SK-N-SH treated with all-trans-retinoic acid at 6 μM for 48 hours (cell line): ENCODE data around the gene TMEM190.

Source experiments
- GLIS3 ChIP-seq: fragments of 250-450 bp; sonication (Bioruptor Pico); IDR thresholded peaks from 2 replicates; pipeline ENCODE4 v1.5.0; 2020; ENCODE audit warnings: mild to moderate bottlenecking, moderate library complexity
- ISL1 ChIP-seq: fragments of 250-450 bp; sonication (Bioruptor Pico); IDR thresholded peaks from 2 replicates; pipeline ENCODE4 v2.1.2; 2022; ENCODE audit warnings: mild to moderate bottlenecking, moderate library complexity
- OSR1 ChIP-seq: fragments of 250-450 bp; sonication (Bioruptor Pico); IDR thresholded peaks from 2 replicates; pipeline ENCODE4 v1.8.0; 2022; ENCODE audit warnings: moderate library complexity, mild to moderate bottlenecking, inconsistent platforms
- RARB ChIP-seq: fragments of 250-450 bp; sonication (Bioruptor Pico); IDR thresholded peaks from 2 replicates; pipeline ENCODE4 v1.8.0; 2021; ENCODE audit warnings: mild to moderate bottlenecking, moderate library complexity
- SNAI2 ChIP-seq: fragments of 250-450 bp; sonication (Bioruptor Pico); IDR thresholded peaks from 2 replicates; pipeline ENCODE4 v1.5.0; 2020; ENCODE audit warnings: mild to moderate bottlenecking, moderate library complexity
- ZFP30 ChIP-seq: fragments of 450-650 bp; formaldehyde crosslinking; IDR thresholded peaks from 2 replicates; pipeline ENCODE4 v1.5.0; 2022; ENCODE audit warnings: mild to moderate bottlenecking, moderate library complexity
- ZNF565 ChIP-seq: fragments of 450-650 bp; formaldehyde crosslinking; conservative IDR thresholded peaks from 2 replicates; pipeline ENCODE4 v1.5.0; 2020; ENCODE audit warnings: low read depth, mild to moderate bottlenecking, moderate library complexity
- TF ChIP-seq, protein P1 (sequence below): fragments of 250-450 bp; sonication (Bioruptor Pico); IDR thresholded peaks from 2 replicates; pipeline ENCODE4 v1.8.0; 2020; ENCODE audit warnings: mild to moderate bottlenecking, moderate library complexity, borderline replicate concordance

DNA sequence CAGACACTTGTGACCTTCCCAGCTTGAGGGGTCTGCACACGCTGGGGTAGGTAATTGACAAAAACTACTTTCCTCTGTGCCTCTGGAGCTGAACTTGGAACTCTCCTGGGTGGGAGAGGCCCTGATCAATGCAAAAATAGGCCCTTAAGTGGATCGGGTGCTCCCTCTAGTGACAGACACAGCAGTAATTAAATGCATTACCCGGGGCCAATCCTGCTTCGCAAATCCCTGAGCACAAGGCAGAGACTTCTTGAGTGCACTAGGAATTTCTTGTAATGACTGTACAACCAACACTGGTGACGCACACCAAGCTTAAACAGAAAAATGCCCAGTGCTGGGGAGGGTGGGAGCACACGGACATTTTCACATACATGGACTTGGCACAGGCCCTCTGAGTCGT lies 41.6 kb downstream of the TMEM190 start:
- TF ChIP-seq RARB (CRISPR knock-in tag) (no peak), SNAI2 (CRISPR knock-in tag) (no peak), GLIS3 (CRISPR knock-in tag) (no peak), OSR1 (CRISPR knock-in tag) (no peak), ISL1 (CRISPR knock-in tag) (no peak), ZNF565 (CRISPR knock-in tag) (no peak), ZFP30 (CRISPR knock-in tag) (no peak)
- TF ChIP-seq, protein P1, sequence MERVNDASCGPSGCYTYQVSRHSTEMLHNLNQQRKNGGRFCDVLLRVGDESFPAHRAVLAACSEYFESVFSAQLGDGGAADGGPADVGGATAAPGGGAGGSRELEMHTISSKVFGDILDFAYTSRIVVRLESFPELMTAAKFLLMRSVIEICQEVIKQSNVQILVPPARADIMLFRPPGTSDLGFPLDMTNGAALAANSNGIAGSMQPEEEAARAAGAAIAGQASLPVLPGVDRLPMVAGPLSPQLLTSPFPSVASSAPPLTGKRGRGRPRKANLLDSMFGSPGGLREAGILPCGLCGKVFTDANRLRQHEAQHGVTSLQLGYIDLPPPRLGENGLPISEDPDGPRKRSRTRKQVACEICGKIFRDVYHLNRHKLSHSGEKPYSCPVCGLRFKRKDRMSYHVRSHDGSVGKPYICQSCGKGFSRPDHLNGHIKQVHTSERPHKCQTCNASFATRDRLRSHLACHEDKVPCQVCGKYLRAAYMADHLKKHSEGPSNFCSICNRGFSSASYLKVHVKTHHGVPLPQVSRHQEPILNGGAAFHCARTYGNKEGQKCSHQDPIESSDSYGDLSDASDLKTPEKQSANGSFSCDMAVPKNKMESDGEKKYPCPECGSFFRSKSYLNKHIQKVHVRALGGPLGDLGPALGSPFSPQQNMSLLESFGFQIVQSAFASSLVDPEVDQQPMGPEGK (CRISPR knock-in tag), result no peak
